Mammary epithelial cell (primary cell): Measurements from ENCODE around the gene ENOX1.

ENCODE experiments used
- CTCF ChIP-seq, 2 donors: IDR thresholded peaks in 1 of 2; conservative IDR thresholded peaks in 1 of 2; 2 replicates each; pipeline ENCODE4 v1.5.1; 2011 to 2012; ENCODE audit warnings: inconsistent platforms in 2 of 2, low read length in 2 of 2, mild to moderate bottlenecking in 2 of 2, control low read depth in 1 of 2, low read depth in 1 of 2; ENCODE audit not compliant: insufficient read depth in 1 of 2; ENCODE audit errors: extremely low read depth in 1 of 2
- EZH2 ChIP-seq: IDR thresholded peaks from 2 replicates; pipeline ENCODE4 v1.6.1; 2012; ENCODE audit warnings: low read length, inconsistent platforms, borderline replicate concordance

GRCh38 chr13:43243711-43244110 is 543.1 kb downstream of the ENOX1 start:
- no peak for TF ChIP-seq CTCF (conservative IDR thresholded peaks at IDR 0.05 in 1 of 2, IDR thresholded peaks at IDR 0.05 in 1 of 2; ENCODE audit: extremely low read depth in 1 of 2, insufficient read depth in 1 of 2, low read depth in 1 of 2, low read length in 2 of 2)
- no peak for TF ChIP-seq EZH2
